Measurements from ENCODE around the gene CDK9.

CDK9 gene

DNA sequence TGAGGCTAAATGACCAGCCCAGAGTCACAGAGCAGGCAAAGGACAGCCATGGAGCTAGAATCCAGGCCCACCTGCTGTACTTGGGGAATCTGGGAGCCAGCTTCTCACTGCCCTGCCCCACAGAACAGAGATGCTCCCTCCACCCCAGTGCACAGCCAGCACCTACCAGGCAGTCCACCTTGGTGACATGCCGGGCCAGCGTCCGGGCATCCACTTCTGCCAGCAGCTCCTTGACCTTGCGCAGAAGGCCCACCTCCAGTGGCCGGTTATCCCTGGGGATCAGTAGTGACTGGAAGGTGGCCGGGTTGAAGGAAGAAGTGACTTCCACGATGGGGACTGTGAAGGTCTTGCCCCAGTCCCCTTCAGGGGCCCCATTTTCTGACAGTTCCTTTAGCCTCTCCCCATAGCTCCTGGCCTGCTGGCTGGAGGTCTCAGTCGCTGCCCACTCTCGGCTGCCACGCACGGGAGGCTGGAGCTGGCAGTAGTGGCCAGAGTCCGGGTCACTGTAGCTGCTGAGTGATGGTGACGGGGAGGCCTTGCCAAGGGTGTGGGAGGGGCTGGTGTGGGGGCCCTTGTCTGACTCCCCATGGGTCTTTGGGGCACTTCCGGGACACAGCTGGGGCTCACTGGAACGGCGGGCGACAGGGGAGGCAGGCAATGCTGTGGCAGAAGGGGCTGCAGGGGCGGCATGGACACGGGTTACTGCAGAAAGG lies 41.3 kb upstream of the CDK9 start:
- no peak for DNase-seq (ENCODE audit: low read depth)
- TF ChIP-seq, protein P1, sequence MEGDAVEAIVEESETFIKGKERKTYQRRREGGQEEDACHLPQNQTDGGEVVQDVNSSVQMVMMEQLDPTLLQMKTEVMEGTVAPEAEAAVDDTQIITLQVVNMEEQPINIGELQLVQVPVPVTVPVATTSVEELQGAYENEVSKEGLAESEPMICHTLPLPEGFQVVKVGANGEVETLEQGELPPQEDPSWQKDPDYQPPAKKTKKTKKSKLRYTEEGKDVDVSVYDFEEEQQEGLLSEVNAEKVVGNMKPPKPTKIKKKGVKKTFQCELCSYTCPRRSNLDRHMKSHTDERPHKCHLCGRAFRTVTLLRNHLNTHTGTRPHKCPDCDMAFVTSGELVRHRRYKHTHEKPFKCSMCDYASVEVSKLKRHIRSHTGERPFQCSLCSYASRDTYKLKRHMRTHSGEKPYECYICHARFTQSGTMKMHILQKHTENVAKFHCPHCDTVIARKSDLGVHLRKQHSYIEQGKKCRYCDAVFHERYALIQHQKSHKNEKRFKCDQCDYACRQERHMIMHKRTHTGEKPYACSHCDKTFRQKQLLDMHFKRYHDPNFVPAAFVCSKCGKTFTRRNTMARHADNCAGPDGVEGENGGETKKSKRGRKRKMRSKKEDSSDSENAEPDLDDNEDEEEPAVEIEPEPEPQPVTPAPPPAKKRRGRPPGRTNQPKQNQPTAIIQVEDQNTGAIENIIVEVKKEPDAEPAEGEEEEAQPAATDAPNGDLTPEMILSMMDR (conservative IDR thresholded peaks at IDR 0.05; ENCODE audit: low read depth, low read length) = no peak
- H3K4me3 ChIP-seq (ENCODE audit: low read depth, low read length) = no peak overlapping the region

DNA sequence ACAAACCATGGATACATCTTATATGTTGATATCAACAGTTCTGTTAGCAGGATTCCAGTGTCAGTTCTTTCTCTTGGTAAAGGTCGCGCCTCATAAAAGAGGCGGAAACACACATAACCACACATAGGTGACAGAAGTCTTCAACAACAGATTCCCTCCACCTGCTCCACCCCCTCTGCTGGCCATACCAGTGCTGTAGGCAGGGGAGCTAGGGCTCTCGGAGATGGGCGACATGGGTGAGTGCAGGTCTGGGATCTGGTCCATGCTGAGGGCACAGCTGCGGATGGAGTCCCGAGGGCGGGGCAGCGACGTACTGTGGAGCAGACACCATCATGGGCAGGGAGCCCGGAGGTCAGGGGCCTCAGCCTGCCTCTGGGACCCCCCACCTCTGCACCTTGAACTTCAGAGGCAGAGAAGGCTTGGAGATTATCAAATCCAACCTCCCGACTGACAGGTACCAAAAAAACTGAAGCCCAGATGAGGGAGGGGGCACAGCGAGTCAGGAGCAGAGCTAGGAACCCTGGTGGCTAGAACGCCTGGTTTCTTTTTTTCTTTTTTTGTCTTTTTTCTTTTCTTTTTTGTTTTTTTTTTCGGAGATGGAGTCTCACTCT lies 38.8 kb upstream of the CDK9 start:
- H3K4me3 ChIP-seq (ENCODE audit: low read depth, low read length) = no peak overlapping the region
- TF ChIP-seq, protein P1 (conservative IDR thresholded peaks at IDR 0.05; ENCODE audit: low read depth, low read length) = peak; percentile 18
- DNase-seq (ENCODE audit: low read depth) = no peak

DNA sequence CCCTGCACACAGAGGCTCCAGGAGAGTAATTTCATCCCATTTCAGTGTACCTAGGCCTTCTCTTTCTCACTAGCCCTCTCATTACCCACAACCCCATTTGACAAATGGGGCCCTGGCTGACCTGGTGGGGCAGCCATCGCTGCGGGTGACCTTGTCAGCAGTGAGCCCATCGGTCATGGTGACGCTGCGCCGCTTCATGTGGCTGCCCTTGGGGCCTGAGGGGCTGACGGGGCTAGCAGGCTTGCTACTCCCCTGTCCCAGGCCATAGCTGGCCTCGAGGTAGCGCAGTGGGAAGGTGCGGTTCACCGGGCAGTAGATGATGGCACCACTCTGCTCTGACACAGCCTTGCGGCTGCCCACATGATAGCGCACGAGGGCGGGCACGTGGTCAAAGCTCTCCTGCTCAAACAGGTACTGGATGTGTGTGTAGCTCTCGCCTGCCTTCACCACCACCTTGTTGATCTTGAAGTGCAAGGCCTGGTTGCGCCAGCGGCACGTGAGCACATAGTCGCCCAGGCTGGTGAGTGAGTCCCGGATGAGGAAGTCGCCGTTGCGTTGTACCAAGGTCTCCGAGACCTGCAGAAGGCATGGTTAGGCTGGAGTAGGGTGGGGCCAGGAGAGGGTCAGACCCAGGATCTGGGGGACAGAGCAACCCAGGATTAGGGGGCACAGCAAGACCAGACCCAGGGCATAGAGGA lies 36.6 kb upstream of the CDK9 start:
- no peak overlapping the region for H3K4me3 ChIP-seq (ENCODE audit: low read depth, low read length)
- TF ChIP-seq, protein P1 (conservative IDR thresholded peaks at IDR 0.05; ENCODE audit: low read depth, low read length) = no peak
- DNase-seq (ENCODE audit: low read depth) = no peak

DNA sequence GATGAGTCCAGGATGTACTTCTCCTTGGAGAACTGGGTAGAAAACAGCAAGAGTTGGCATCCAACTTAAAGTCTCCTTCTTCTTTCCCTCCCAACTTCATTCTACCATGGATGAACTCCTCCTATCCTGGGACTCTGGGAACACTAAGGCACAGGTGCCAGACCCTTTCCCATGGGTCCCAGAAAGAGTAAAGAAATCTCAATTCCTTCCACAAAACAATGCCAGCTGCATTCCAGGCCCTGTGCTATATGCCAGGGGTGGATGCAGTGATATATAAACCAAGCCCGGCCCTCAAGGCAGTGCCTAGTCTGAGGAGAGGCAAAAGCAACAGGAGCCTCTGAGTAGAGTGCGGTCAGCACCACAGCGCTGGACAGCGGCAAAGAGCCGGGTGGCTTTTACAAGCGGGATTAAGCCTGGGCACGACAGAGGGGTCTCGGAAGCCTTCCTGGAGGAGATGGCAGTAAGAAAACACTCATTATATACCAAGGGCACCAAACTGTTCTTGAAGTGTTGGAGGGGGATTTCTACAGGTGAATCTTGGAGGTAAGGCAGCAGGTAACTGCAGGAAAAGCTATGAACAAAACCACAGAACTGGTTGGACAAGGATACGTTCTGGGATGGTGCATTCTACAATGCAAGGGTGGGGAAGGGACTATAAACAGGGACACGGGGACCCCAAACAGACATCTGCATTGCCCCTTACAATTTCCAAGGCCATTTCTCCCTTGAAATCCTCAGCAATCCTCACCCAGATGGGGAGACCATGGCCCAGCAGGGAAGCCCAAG lies 34.4 kb upstream of the CDK9 start:
- H3K4me3 ChIP-seq (ENCODE audit: low read depth, low read length) = no peak overlapping the region
- TF ChIP-seq, protein P1 (conservative IDR thresholded peaks at IDR 0.05; ENCODE audit: low read depth, low read length) = no peak
- DNase-seq (ENCODE audit: low read depth) = peak; percentile 41

DNA sequence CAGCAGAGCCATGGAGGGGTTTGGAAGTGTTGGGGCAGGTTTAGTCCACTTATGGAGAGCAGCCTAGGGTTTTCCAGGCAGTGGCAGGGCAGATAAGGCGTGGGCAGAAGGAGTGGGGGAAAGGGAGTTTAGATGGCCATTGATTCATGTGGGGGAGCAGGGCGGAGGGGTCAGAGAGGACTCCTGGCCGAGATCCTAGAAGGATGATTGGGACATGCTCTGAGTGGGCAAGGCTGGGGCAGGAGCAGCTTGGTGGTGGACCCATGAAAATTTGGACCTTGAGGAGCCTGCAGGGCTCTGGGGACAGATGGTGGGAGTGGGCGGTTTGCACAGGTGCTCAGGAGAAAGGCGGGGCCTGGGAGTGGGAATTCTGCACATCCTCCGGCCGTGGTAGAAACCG lies 32.7 kb upstream of the CDK9 start:
- DNase-seq (ENCODE audit: low read depth) = no peak
- no peak overlapping the region for H3K4me3 ChIP-seq (ENCODE audit: low read depth, low read length)
- TF ChIP-seq, protein P1 (conservative IDR thresholded peaks at IDR 0.05; ENCODE audit: low read depth, low read length) = no peak

DNA sequence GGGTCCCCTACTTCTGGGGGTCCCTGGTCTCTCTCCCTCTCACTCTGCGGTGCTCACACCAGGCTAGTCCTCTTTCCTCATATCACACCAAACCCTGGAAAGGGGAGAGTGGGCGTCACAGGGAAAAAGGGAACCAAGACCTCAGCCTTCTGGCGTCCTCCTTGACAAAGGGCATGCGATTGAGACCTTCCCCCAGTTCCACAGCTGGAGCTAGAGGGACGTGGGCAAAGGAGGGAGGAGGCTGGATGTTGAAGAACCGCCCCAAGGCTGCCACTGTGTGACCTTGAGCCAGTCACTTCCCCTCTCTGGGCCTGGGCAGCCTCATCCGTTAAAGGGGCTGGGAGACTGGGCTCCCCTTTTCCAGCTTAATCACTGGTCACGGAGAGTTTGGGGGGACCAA lies 32.2 kb upstream of the CDK9 start:
- TF ChIP-seq, protein P1 (conservative IDR thresholded peaks at IDR 0.05; ENCODE audit: low read depth, low read length) = no peak
- DNase-seq (ENCODE audit: low read depth) = no peak
- no peak overlapping the region for H3K4me3 ChIP-seq (ENCODE audit: low read depth, low read length)
